Choroid plexus epithelial cell (primary cell): ENCODE data around the gene CHRDL2.

Source experiments
- DNase-seq: peaks from one replicate; pipeline ENCODE4 v3.0.0-alpha.2; 2010; ENCODE audit warnings: low read depth
- H3K4me3 ChIP-seq: 2 replicates; pipeline ENCODE4 v1.5.1; 2011; ENCODE audit warnings: low read depth, mild to moderate bottlenecking, control low read depth, low read length, moderate library complexity
- CTCF ChIP-seq: conservative IDR thresholded peaks from 2 replicates; pipeline ENCODE4 v1.5.1; 2011; ENCODE audit warnings: low read depth, mild to moderate bottlenecking, control low read depth, inconsistent platforms, low read length, moderate library complexity

The CHRDL2 gene

GRCh38 chr11:74677131-74677530 lies 54.1 kb downstream of the CHRDL2 start:
- no peak overlapping the region for H3K4me3 ChIP-seq
- TF ChIP-seq CTCF, result no peak

GRCh38 chr11:74676596-74676995 lies 54.6 kb downstream of the CHRDL2 start:
- no peak overlapping the region for H3K4me3 ChIP-seq
- DNase-seq, result no peak
- no peak for TF ChIP-seq CTCF

More at GRCh38 chr11:74677131-74677530, 54.1 kb downstream of the CHRDL2 start:
- no peak for DNase-seq

- H3K4me3 ChIP-seq, result no peak overlapping the region
- no peak for DNase-seq
- no peak for TF ChIP-seq CTCF
These were observed 55.5 kb downstream of the CHRDL2 start for GRCh38 chr11:74675761-74676160.

GRCh38 chr11:74673693-74674360 lies 57.4 kb downstream of the CHRDL2 start:
- H3K4me3 ChIP-seq, result no peak overlapping the region
- no peak for DNase-seq
- TF ChIP-seq CTCF, result no peak

- no peak for TF ChIP-seq CTCF
- no peak overlapping the region for H3K4me3 ChIP-seq
- DNase-seq, result peak; percentile 98
These were observed 58.1 kb downstream of the CHRDL2 start for GRCh38 chr11:74672956-74673692.

- no peak overlapping the region for H3K4me3 ChIP-seq
- TF ChIP-seq CTCF, result peak; percentile 18
- no peak for DNase-seq
These were observed 58.8 kb downstream of the CHRDL2 start for GRCh38 chr11:74672332-74672955.
